CD4-positive, alpha-beta T cell (primary cell): ENCODE results near the gene HRH3. TPM values are rescaled to one million over a fixed set of nuclear protein-coding genes. Genes with fewer than 3 reads are reported as not detected.

Experiments
- ATAC-seq: fragments of 200-7000 bp; cut with Tn5 transposase; one replicate; pipeline ENCODE4 v1.10.0; 2022; ENCODE audit warnings: mild to moderate bottlenecking; ENCODE audit not compliant: poor library complexity
- CTCF ChIA-PET: fragments of 350-600 bp; sonication (Branson Sonifier 250); formaldehyde crosslinking; loops from one replicate; lab custom pipeline; 2021; ENCODE audit warnings: antibody characterized with exemption, inconsistent platforms; lab: Charles Lee
- POLR2A ChIA-PET: fragments of 350-600 bp; sonication (Branson Sonifier 250); formaldehyde crosslinking; loops from one replicate; lab custom pipeline; 2021; ENCODE audit warnings: antibody characterized with exemption, inconsistent platforms; lab: Charles Lee
- DNase-seq, 14 experiments: peaks; one replicate each; pipeline ENCODE4 v3.0.0-alpha.2; 2013 to 2020; ENCODE audit warnings: mixed read lengths in 2 of 14
- H3K27ac ChIP-seq, 2 donors: one replicate each; pipeline versions ENCODE4 v1.5.1 to v1.7.0; 2013; ENCODE audit warnings: low read length in 2 of 2, low read depth in 1 of 2, mild to moderate bottlenecking in 1 of 2
- H3K27me3 ChIP-seq, 2 experiments: 1 replicate in 1 of 2; 2 replicates in 1 of 2; pipeline versions ENCODE4 v1.6.1 to v1.7.0; 2013; ENCODE audit warnings: low read length in 2 of 2, control low read depth in 1 of 2, mild to moderate bottlenecking in 1 of 2, moderate library complexity in 1 of 2; ENCODE audit not compliant: insufficient read depth in 2 of 2, control insufficient read depth in 1 of 2
- H3K36me3 ChIP-seq: one replicate; pipeline ENCODE4 v1.6.1; 2013; ENCODE audit warnings: low read length, control low read depth; ENCODE audit not compliant: insufficient read depth
- H3K4me1 ChIP-seq: one replicate; pipeline ENCODE4 v1.6.1; 2013; ENCODE audit warnings: low read length, control low read depth; ENCODE audit not compliant: insufficient read depth
- H3K4me3 ChIP-seq: one replicate; pipeline ENCODE4 v1.5.1; 2013; ENCODE audit warnings: mild to moderate bottlenecking, low read length, moderate library complexity
- H3K9me3 ChIP-seq, 2 experiments: 1 replicate in 1 of 2; 2 replicates in 1 of 2; pipeline versions ENCODE4 v1.6.1 to v1.7.0; 2013; ENCODE audit warnings: low read length in 2 of 2, mild to moderate bottlenecking in 2 of 2, control low read depth in 1 of 2, moderate library complexity in 1 of 2; ENCODE audit not compliant: control insufficient read depth in 1 of 2, insufficient read depth in 1 of 2
- H3K27ac Mint-ChIP-seq: one replicate; pipeline ENCODE4 v1.8.0; 2020; ENCODE audit warnings: mixed read lengths
- H3K27me3 Mint-ChIP-seq: one replicate; pipeline ENCODE4 v1.8.0; 2021; ENCODE audit warnings: mixed read lengths
- H3K36me3 Mint-ChIP-seq: one replicate; pipeline ENCODE4 v1.8.0; 2021; ENCODE audit warnings: low read depth, mixed read lengths
- H3K4me1 Mint-ChIP-seq: one replicate; pipeline ENCODE4 v1.8.0; 2021; ENCODE audit warnings: low read depth, mixed read lengths
- H3K4me3 Mint-ChIP-seq: one replicate; pipeline ENCODE4 v1.8.0; 2020; ENCODE audit warnings: mild to moderate bottlenecking, mixed read lengths
- H3K9me3 Mint-ChIP-seq: one replicate; pipeline ENCODE4 v1.8.0; 2020; ENCODE audit warnings: mixed read lengths
- CTCF ChIP-seq: fragments of 200-600 bp; IDR thresholded peaks from one replicate; pipeline ENCODE4 v1.8.0; 2022; ENCODE audit warnings: antibody characterized with exemption, mild to moderate bottlenecking
- intact Hi-C, 2 experiments: fragments of 100-400 bp; cut with DNase I in 1 of 2; cut with micrococcal nuclease in 1 of 2; formaldehyde crosslinking; loops; one replicate each; pipeline versions ENCODE4 v1.15.1 to v1.9.0; 2023 to 2025; cut with DNase I, micrococcal nuclease
- total RNA-seq, 174 experiments: library from RNA in 2 of 174; stranded (reverse) in 2 of 174; gene quantifications; one replicate each; pipeline ENCODE4 v1.2.3 and lab custom pipeline; 2021 to 2026

The HRH3 gene
- total RNA-seq, 2 experiments from 2014 or later, result not detected

GRCh38 chr20:62193079-62194025, 26.7 kb downstream of the HRH3 start:
- H3K9me3 ChIP-seq, result no peaks in the 10 kb centered on the region
- intact Hi-C loops, result no loop called here
- no peak for TF ChIP-seq CTCF
- Mint-ChIP-seq H3K4me3 (no peak overlapping the region), H3K4me1 (no peaks in the 10 kb centered on the region), H3K27me3 (no peaks in the 10 kb centered on the region), H3K9me3 (no peaks in the 10 kb centered on the region), H3K27ac (no peak overlapping the region), H3K36me3 (peaks cover 41% of the 10 kb centered on the region)
- H3K27ac ChIP-seq, result no peak overlapping the region
- DNase-seq (no peak), ATAC-seq (no peak)
- H3K27me3 ChIP-seq, result no peaks in the 10 kb centered on the region
- H3K4me3 ChIP-seq, result no peak overlapping the region
- H3K36me3 ChIP-seq, result peaks cover 59% of the 10 kb centered on the region
- CTCF ChIA-PET, result no interaction called here
- POLR2A ChIA-PET, result no interaction called here
- no peaks in the 10 kb centered on the region for H3K4me1 ChIP-seq

DNA sequence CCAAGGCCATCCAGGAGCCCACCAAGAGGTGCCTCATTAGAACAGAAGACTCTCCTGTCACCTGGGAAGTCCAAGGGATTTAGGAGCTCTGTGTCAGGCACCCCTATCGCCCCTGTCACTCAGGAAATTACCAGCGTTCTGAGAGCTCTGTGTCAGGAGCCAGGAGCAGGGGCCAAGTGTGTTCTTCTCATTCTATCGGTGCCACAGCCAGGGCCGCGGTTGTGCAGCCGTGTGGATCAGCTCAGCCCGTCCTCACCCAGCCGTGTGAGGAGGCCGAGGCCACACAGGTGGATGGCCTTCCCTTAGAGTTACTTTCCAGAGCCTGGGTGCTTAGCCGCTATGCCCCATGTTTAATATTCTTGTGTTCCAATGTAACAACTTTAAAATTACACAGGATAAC, 27.4 kb downstream of the HRH3 start:
- H3K27ac Mint-ChIP-seq, result no peak overlapping the region
- peaks cover 38% of the 10 kb centered on the region for H3K36me3 Mint-ChIP-seq
- H3K27me3 Mint-ChIP-seq, result no peaks in the 10 kb centered on the region
- TF ChIP-seq CTCF, result no peak
- no peak for ATAC-seq
- Histone ChIP-seq H3K4me1 (no peaks in the 10 kb centered on the region), H3K36me3 (peaks cover 52% of the 10 kb centered on the region), H3K27me3 (no peaks in the 10 kb centered on the region), H3K9me3 (no peaks in the 10 kb centered on the region), H3K27ac (no peak overlapping the region), H3K4me3 (no peak overlapping the region)
- no peaks in the 10 kb centered on the region for H3K9me3 Mint-ChIP-seq
- peaks cover 2% of the 10 kb centered on the region for H3K4me1 Mint-ChIP-seq
- DNase-seq, result no peak
- ChIA-PET CTCF (no interaction called here), POLR2A (interaction anchor here (0.6 kb wide), 1 partner anchor 10 kb away, joined by 3 read pairs; the partner anchor contains the start of gene MTG2)
- H3K4me3 Mint-ChIP-seq, result no peak overlapping the region
- intact Hi-C loops, result no loop called here

DNA sequence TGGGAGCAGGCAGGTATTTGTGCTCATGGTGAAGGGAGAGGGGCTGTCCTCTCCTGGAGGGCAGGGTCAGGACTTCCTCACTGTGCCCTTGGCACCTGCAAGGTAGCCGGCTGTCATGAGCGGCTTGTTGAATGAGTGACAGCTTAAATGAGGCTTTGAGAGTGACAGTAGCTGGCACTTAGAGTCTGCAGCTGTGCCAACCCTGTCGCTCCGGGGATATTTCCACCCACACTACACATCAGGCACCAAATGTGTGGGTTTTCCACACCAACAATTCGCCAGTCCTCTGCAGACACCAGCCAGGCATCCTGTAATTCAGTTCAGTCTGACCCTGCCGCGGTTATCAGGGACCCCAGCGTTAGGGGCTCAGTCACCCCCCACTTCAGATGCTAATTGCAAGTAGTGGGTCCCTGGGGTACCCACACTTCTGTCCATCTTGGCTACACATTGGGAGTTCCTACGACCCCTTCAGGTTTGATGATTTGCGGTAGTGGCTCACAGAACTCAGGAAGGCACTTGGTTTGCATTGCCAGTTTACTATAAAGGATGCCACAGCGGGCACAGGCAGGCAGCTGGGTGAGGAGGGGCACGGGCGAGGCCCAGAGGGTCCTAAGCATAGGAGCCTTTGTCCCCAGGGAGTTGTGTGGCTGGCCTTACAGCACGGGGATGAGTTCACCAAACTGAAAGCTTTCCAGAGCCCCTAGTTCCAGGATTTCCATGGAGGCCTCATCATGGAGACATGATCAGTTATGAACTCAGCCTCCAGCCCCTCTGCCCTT, 28.1 kb downstream of the HRH3 start:
- Mint-ChIP-seq H3K36me3 (peaks cover 41% of the 10 kb centered on the region), H3K4me3 (no peak overlapping the region), H3K4me1 (peaks cover 8% of the 10 kb centered on the region), H3K27me3 (no peaks in the 10 kb centered on the region), H3K27ac (no peak overlapping the region), H3K9me3 (no peaks in the 10 kb centered on the region)
- no peaks in the 10 kb centered on the region for H3K27me3 ChIP-seq
- no peaks in the 10 kb centered on the region for H3K4me1 ChIP-seq
- H3K4me3 ChIP-seq, result no peak overlapping the region
- DNase-seq (no peak), ATAC-seq (no peak)
- TF ChIP-seq CTCF, result no peak
- H3K9me3 ChIP-seq, result no peaks in the 10 kb centered on the region
- intact Hi-C loops, result no loop called here
- CTCF ChIA-PET, result no interaction called here
- POLR2A ChIA-PET, result interaction anchor here (0.6 kb wide), 1 partner anchor 9 kb away, joined by 3 read pairs; the partner anchor contains the start of gene MTG2
- H3K36me3 ChIP-seq, result peaks cover 48% of the 10 kb centered on the region
- no peak overlapping the region for H3K27ac ChIP-seq
